GM18517 (cell line): ENCODE measurements around the gene SBF1.
"Not testable (repeated sequence)": the region's sequence is repeated elsewhere in the genome, so short reads cannot be mapped to it uniquely, and the experiment has no call there.

ENCODE experiments used
- ATAC-seq: cut with Tn5 transposase; IDR thresholded peaks from one replicate; pipeline ENCODE4 v1.9.1; 2021; ENCODE audit warnings: mild to moderate bottlenecking, moderate library complexity; ENCODE audit not compliant: unreplicated experiment

Gene SBF1

GRCh38 chr22:50474710-50475651, at the start of gene SBF1:
Gene SBF1 (minus strand): TSS chr22:50475035. CDS start chr22:50474840, 195 bp downstream.
- no peak for ATAC-seq

- ATAC-seq: no peak
Measured at GRCh38 chr22:50523806-50524675, 49.2 kb upstream of the SBF1 start.

GRCh38 chr22:50523458-50523805, 48.6 kb upstream of the SBF1 start:
- no peak for ATAC-seq

- ATAC-seq: no peak
Measured at GRCh38 chr22:50522806-50523438, 48.1 kb upstream of the SBF1 start.

GRCh38 chr22:50522208-50522805, 47.5 kb upstream of the SBF1 start:
- ATAC-seq: no peak

GRCh38 chr22:50521710-50522109, 46.9 kb upstream of the SBF1 start:
- ATAC-seq: no peak

GRCh38 chr22:50520826-50521453, 46.1 kb upstream of the SBF1 start:
- no peak for ATAC-seq

GRCh38 chr22:50520184-50520583, 45.3 kb upstream of the SBF1 start:
- not testable (repeated sequence) for ATAC-seq

- no peak for ATAC-seq
Measured at GRCh38 chr22:50519151-50519550, 44.3 kb upstream of the SBF1 start.

GRCh38 chr22:50518606-50519005, 43.8 kb upstream of the SBF1 start:
- no peak for ATAC-seq

GRCh38 chr22:50517495-50518260, 42.8 kb upstream of the SBF1 start:
- ATAC-seq: no peak

GRCh38 chr22:50516891-50517290, 42.1 kb upstream of the SBF1 start:
- ATAC-seq: no peak

- no peak for ATAC-seq
Measured at GRCh38 chr22:50516068-50516467, 41.2 kb upstream of the SBF1 start.

GRCh38 chr22:50513175-50513574, 38.3 kb upstream of the SBF1 start:
- ATAC-seq: no peak

GRCh38 chr22:50508897-50509296, 34.1 kb upstream of the SBF1 start:
- no peak for ATAC-seq

GRCh38 chr22:50507991-50508884, 33.4 kb upstream of the SBF1 start, which contains the start of gene NCAPH2:
Gene NCAPH2 (plus strand): TSS chr22:50508224. CDS start chr22:50508338, 114 bp downstream.
- ATAC-seq: peak; percentile 67

GRCh38 chr22:50507421-50507990, 32.7 kb upstream of the SBF1 start, which contains the start of gene LMF2:
Gene LMF2 (minus strand): TSS chr22:50507702. CDS start chr22:50507675, 27 bp downstream.
- peak; percentile 37 for ATAC-seq
